ENCODE measurements around the gene NGF.

The NGF gene

DNA sequence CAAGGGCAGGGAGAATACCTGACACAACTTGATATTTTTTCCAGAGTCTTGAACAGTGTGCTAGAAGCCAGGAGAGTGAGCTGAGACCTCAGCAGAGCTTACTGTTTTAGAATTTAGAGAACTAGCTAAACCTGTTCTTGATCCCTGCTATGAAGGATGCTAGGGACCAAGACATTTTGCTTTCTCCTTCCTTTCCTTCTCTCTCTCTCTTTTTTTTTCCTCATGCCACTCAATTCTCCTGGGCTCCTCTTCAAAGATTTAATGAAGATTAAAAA is 99.0 kb downstream of the NGF start:
- no peak for DNase-seq (ENCODE audit: low read depth, low spot score)

DNA sequence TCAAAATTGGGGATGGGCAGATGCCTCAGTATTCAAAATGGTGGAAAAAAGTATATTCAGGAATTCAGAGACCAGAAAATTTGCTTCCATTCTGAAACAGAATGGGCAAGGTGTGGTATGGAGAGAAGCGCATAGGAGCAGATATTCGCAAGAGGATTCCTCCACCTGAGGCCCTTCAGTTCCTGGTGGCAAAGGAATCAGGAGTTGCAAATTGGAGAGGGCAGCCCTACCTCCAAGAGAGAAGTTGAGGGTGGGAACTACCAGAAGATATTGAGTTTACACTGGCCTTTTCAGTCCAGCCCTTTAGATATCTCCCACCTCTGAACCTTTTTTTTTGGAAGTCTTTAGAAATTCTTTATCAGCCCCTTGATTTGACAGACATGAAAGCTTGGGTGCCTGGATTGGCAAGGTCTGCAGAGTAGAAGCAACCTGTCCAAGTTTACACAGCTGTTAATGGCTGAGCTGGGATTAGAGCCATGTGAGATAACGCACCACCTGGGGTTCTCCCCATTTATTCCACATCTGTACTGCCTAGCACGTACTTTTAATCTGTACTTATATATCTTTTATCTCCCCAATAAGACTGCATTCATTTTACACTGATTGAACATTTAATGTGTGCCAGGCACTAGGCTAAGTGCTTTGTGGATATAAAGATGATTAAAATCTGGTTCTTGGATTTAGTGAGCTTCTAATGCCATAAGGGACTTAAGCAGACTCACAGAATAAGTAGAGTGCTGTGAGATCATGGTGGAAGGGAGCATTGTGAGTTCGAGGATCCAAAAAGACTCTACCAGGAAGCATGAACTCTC is 99.5 kb downstream of the NGF start:
- DNase-seq (ENCODE audit: low read depth, low spot score), result no peak

DNA sequence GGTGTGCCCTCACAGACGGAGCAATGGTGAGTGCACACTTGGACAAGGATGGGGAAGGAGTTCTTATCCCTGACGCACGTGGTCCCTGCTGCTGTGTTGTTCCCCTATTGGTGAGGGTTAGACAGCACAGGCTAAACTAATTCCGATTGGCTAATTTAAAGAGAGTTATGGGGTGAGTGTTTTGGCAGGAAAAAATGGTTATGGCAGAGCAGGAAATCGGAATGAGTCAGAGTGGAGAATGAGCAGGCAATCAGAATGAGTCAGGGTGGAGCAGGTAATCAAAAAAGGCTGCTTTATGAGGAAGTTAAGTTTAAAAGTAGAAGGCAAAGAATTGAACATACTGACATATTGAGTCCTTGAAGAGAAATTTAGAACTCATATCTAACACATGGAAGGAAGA is 100.5 kb downstream of the NGF start:
- no peak for DNase-seq (ENCODE audit: low read depth, low spot score)

DNA sequence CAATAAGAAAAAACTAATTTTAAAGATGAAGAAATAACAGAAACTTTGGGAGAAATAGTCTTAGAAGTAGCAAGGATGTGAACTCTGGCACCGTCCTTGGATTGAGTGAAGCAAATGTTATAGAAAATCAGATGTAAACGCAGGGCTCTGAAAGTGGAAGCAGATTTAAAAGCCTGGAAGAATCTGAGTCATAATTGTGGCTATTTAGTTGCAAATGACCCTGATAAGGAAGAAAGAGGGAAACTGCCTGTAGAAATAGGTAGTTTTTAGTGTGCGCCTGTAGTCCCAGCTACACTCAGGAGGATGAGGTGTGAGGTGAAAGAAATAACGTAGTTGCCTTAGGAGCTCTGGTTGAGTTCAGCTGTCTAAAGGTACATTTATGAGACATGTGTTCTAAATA is 101.0 kb downstream of the NGF start:
- DNase-seq (ENCODE audit: low read depth, low spot score), result no peak
